ENCODE measurements around the gene HDAC4. TPM values are rescaled to one million over a fixed set of nuclear protein-coding genes. Genes with fewer than 3 reads are reported as not detected.

The HDAC4 gene
- total RNA-seq, 1 experiment from 2014 or later: 32.0 TPM

DNA sequence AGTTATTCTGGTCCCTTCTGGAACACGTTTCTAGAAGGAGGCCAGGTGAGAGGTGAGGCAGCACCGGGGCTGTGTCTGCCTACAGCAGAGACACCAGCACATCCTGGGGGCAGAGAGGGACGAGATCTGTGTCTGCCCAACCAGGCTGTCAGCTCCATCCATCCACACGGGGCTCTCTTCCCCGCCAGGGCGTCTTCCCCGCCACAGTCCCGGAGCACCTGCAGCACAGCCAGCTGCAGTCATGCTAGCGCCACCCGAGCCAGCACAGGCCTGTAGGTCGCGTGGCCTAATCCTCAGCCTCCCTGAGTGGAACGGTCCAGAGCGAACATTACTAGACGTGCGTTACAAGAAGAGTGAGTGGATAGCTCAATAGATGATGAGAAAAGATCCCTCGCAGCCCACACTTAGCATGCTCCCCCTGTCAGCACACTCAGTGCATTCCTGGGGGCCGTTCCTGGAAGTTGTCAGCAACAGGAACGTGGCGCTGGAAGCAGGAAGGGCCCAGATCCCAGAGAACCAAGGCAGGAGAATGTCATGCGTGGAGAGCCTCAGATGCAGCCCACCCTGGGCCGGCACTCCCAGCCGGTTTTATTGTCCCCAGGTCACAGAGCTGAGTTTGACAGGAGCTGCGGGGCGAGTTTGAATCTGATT is 374.0 kb downstream of the HDAC4 start:
- Mint-ChIP-seq H3K27me3 (ENCODE audit: low read depth) (peaks cover 8% of the 10 kb centered on the region), H3K9me3 (no peaks in the 10 kb centered on the region), H3K4me3 (no peak overlapping the region; a peak in 2 of 5 replicates), H3K36me3 (ENCODE audit: insufficient read depth in 1 of 3, low read depth in 3 of 3) (no peaks in the 10 kb centered on the region), H3K27ac (no peak overlapping the region), H3K4me1 (peaks cover 0 to 3% of the 10 kb centered on the region in 2 experiments; a peak in 1 of 4 replicates)
- Histone ChIP-seq H3K14ac (ENCODE audit: insufficient read depth, low read length) (no peak overlapping the region), H3K79me2 (ENCODE audit: insufficient read depth, low read length) (no peaks in the 10 kb centered on the region), H3K4me1 (ENCODE audit: insufficient read depth, low read length) (no peaks in the 10 kb centered on the region), H4K8ac (replicated peaks; ENCODE audit: insufficient read length, low read depth, low read length) (no peak overlapping the region), H3K27me3 (ENCODE audit: insufficient read depth, low read length) (no peaks in the 10 kb centered on the region), H4K91ac (ENCODE audit: insufficient read length, low read depth, low read length) (no peak overlapping the region), H2BK20ac (ENCODE audit: low read depth, low read length, poor library complexity, severe bottlenecking) (no peak overlapping the region), H4K5ac (ENCODE audit: insufficient read length, low read depth, low read length) (no peak overlapping the region), H2AFZ (ENCODE audit: low read length) (no peak overlapping the region), H2AK5ac (ENCODE audit: insufficient read length, low read length) (no peak overlapping the region), H3K9me3 (ENCODE audit: control insufficient read depth, low read depth, low read length) (no peaks in the 10 kb centered on the region), H4K20me1 (ENCODE audit: control insufficient read depth, insufficient read depth, insufficient read length) (no peaks in the 10 kb centered on the region), H3K18ac (ENCODE audit: insufficient read length, low read depth, low read length) (no peak overlapping the region), H2BK12ac (ENCODE audit: insufficient read length, low read depth, low read length) (no peak overlapping the region), H3K56ac (ENCODE audit: insufficient read length, low read depth, low read length) (no peak overlapping the region), H3K4ac (ENCODE audit: low read depth, low read length) (no peak overlapping the region), H3K23ac (ENCODE audit: insufficient read length, low read depth, low read length) (no peak overlapping the region), H3K23me2 (ENCODE audit: insufficient read length, low read depth, low read length, poor library complexity, severe bottlenecking) (no peaks in the 10 kb centered on the region), H3K27ac (ENCODE audit: insufficient read length, low read depth, low read length) (no peak overlapping the region), H3K4me2 (ENCODE audit: insufficient read depth, insufficient read length, low read length) (no peak overlapping the region), H2BK5ac (ENCODE audit: insufficient read length, low read length) (no peak overlapping the region), H3K79me1 (ENCODE audit: insufficient read depth, low read depth, low read length, poor library complexity, severe bottlenecking) (no peaks in the 10 kb centered on the region), H3T11ph (ENCODE audit: low read length) (no peak overlapping the region), H2BK15ac (ENCODE audit: low read depth, low read length) (no peak overlapping the region), H3K9ac (ENCODE audit: extremely low read depth, insufficient read length, low read length) (no peak overlapping the region), H2BK120ac (ENCODE audit: low read depth, low read length, poor library complexity, severe bottlenecking) (no peak overlapping the region)
- peak; percentile 64 for DNase-seq
- no CpG with 5 or more reads among the region's 25 CpGs for WGBS (ENCODE audit: extremely low coverage, insufficient read length, low lambda C conversion rate)
- TF ChIP-seq, protein P1, sequence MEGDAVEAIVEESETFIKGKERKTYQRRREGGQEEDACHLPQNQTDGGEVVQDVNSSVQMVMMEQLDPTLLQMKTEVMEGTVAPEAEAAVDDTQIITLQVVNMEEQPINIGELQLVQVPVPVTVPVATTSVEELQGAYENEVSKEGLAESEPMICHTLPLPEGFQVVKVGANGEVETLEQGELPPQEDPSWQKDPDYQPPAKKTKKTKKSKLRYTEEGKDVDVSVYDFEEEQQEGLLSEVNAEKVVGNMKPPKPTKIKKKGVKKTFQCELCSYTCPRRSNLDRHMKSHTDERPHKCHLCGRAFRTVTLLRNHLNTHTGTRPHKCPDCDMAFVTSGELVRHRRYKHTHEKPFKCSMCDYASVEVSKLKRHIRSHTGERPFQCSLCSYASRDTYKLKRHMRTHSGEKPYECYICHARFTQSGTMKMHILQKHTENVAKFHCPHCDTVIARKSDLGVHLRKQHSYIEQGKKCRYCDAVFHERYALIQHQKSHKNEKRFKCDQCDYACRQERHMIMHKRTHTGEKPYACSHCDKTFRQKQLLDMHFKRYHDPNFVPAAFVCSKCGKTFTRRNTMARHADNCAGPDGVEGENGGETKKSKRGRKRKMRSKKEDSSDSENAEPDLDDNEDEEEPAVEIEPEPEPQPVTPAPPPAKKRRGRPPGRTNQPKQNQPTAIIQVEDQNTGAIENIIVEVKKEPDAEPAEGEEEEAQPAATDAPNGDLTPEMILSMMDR (conservative IDR thresholded peaks at IDR 0.05): peak; percentile 27; the same call in 2 of the 3 replicates
